ENCODE data around the gene SULT1E1.
A peak's percentile ranks its signal among the peaks of the same experiment; 100 is the strongest.
"Not testable (repeated sequence)": the region's sequence is repeated elsewhere in the genome, so short reads cannot be mapped to it uniquely, and the experiment has no call there.

SULT1E1 gene

DNA sequence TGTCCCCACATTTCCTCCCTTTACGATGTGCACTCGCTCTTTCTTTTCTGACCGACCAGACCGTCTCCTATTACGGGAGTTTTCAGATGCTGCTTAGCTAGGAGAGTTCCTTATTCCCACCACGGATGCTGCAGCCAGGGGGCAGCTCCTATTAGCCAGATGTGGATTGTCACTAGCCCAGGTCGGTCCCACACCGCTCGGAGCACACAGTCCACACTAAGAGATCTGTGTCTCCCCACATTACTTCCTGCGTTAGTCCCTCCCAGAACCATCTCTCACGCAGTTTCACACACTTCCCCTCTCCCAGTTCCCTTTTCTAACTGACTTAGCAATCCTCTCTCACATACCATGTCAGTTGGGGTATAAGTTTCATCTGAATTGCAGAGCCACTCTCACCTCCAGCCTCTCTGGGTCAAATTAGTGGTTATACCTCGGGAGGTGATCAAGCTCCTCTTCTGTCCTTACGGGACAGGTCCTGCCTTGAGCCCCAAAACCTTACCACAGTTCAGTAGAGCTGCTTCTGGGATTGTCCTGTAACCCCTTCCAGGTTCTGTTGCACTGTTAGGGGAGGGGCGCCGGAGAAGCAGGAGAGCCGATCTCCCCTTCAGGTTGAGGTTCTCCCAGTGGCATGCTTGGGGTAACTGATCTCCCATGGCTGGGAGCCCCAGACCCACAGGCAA lies 28.2 kb downstream of the SULT1E1 start:
- peak overlapping the region; percentile 87 for H3K4me3 Mint-ChIP-seq
- no peaks in the 10 kb centered on the region for H3K9me3 Mint-ChIP-seq
- H3K27me3 Mint-ChIP-seq (ENCODE audit: low read depth): no peaks in the 10 kb centered on the region
- H3K36me3 Mint-ChIP-seq (ENCODE audit: low read depth): no peaks in the 10 kb centered on the region
- peaks cover 9% of the 10 kb centered on the region for H3K4me1 Mint-ChIP-seq (ENCODE audit: low read depth)
- H3K27ac Mint-ChIP-seq: peak overlapping the region; percentile 79

DNA sequence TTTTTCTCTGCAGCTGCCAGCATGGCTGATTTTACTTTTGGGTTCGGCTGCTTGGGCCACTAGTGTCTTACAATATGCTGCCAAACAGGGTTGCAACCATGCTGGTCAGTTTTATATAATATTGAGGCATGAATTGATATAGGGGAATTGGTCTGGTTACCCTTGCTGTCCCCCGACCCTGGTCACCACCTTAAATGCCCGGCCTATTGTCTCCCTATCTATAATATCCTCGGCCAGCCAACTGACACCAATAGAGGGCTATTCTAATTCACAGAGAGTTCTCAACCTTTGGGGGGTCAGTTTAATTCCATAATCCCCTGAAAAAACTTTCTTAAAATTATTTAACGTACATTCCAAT lies 28.7 kb downstream of the SULT1E1 start:
- H3K4me1 Mint-ChIP-seq (ENCODE audit: low read depth): peaks cover 9% of the 10 kb centered on the region
- H3K27ac Mint-ChIP-seq: no peak overlapping the region
- H3K4me3 Mint-ChIP-seq: peak overlapping the region; percentile 87
- H3K27me3 Mint-ChIP-seq (ENCODE audit: low read depth): no peaks in the 10 kb centered on the region
- no peaks in the 10 kb centered on the region for H3K36me3 Mint-ChIP-seq (ENCODE audit: low read depth)
- no peaks in the 10 kb centered on the region for H3K9me3 Mint-ChIP-seq

DNA sequence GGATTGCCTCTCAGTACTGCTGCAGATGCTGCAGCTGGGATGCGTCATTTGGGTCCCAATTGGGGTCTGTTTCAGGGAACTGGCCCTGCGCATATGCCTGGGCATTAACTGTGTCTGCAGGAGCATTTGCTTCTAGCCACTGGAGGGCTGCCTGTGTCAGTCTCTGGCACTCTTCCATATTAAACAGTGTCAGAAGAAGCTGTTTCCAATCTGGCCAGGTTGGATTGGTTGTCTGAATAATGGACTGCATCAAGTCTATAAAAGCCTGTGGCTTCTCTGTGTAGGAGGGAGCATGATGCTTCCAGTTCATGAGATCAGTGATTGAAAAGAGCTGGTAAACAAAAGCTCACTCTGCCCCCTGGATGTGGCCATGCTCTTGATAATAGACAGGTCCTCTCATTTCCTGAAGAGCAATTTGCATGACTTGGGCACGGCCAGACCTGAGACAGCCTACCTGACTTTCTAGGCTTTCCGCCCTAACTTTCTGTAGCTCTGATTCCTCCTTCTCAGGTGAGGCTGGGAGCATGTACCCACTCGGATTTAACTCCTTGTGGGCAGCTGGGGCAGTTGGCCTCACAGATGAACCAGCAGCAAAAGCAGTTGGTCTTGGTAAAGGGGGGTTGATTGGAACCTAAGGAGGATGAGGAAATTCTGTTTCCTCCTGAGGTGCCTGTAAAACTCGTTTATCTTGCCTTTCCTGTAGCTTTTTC lies 29.2 kb downstream of the SULT1E1 start:
- Mint-ChIP-seq H3K27ac (no peak overlapping the region), H3K4me3 (no peak overlapping the region), H3K27me3 (ENCODE audit: low read depth) (no peaks in the 10 kb centered on the region), H3K9me3 (no peaks in the 10 kb centered on the region), H3K4me1 (ENCODE audit: low read depth) (peaks cover 9% of the 10 kb centered on the region), H3K36me3 (ENCODE audit: low read depth) (no peaks in the 10 kb centered on the region)

DNA sequence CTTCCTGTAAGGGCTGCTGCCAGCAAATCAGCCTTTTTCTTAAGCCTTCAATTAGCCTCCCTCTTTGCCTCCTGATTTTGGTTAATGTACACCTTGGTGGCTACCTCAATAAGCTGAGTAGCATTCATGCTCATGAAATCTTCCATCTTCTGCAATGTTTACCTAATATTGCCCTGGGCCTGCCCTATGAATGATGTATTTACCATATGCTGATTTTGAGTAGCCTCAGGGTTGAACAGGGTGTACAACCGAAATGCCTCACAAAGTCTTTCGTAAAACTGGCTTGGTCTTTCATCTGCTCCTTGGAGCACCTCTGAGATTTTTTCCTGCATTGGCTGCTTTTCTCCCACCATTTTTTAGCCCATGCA lies 29.8 kb downstream of the SULT1E1 start:
- Mint-ChIP-seq H3K4me1 (ENCODE audit: low read depth) (peaks cover 9% of the 10 kb centered on the region), H3K9me3 (no peaks in the 10 kb centered on the region), H3K27me3 (ENCODE audit: low read depth) (no peaks in the 10 kb centered on the region), H3K36me3 (ENCODE audit: low read depth) (no peaks in the 10 kb centered on the region), H3K27ac (no peak overlapping the region), H3K4me3 (no peak overlapping the region)

DNA sequence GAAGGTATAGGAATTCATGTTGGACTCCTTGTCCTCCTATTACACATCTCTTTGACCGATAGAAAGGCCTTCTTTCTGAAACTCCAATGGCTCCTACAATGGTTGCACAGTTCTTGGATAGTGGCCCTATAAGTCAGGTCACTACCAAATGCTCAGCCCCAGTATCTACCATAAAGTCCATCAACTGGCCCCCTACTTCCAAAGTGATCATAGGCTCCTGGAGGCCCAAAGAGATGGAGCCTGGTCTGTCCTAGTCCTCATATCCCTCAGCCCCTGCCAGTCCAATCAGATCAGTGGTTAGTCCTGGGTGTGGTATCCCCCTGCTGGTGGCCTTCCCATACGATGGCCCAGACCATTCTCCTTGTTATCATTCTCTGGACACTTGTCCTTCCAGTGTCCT lies 30.3 kb downstream of the SULT1E1 start:
- peaks cover 12% of the 10 kb centered on the region for H3K4me1 Mint-ChIP-seq (ENCODE audit: low read depth)
- no peak overlapping the region for H3K4me3 Mint-ChIP-seq
- H3K36me3 Mint-ChIP-seq (ENCODE audit: low read depth): no peaks in the 10 kb centered on the region
- no peak overlapping the region for H3K27ac Mint-ChIP-seq
- no peaks in the 10 kb centered on the region for H3K9me3 Mint-ChIP-seq
- no peaks in the 10 kb centered on the region for H3K27me3 Mint-ChIP-seq (ENCODE audit: low read depth)

DNA sequence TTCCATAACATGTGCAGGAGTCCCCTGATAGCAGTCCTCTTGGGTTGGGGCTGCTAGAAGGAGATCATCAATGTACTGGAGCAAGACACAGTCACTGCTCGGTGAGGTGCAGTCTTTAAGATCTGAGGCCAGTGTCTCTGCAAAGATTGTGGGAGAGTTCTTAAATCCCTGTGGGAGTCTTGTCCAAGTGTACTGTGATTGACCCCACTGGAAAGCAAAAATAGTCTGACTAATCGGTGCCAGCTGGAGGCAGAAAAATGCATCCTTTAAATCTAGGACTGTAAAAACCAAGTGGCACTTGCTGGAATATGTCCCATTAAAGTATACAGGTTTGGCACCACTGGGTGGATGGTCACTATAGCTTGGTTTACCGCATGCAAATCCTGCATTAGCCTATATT lies 31.1 kb downstream of the SULT1E1 start:
- no peak overlapping the region for H3K27ac Mint-ChIP-seq
- H3K36me3 Mint-ChIP-seq (ENCODE audit: low read depth): no peaks in the 10 kb centered on the region
- no peak overlapping the region for H3K4me3 Mint-ChIP-seq
- no peaks in the 10 kb centered on the region for H3K27me3 Mint-ChIP-seq (ENCODE audit: low read depth)
- peaks cover 12% of the 10 kb centered on the region for H3K4me1 Mint-ChIP-seq (ENCODE audit: low read depth)
- no peaks in the 10 kb centered on the region for H3K9me3 Mint-ChIP-seq

DNA sequence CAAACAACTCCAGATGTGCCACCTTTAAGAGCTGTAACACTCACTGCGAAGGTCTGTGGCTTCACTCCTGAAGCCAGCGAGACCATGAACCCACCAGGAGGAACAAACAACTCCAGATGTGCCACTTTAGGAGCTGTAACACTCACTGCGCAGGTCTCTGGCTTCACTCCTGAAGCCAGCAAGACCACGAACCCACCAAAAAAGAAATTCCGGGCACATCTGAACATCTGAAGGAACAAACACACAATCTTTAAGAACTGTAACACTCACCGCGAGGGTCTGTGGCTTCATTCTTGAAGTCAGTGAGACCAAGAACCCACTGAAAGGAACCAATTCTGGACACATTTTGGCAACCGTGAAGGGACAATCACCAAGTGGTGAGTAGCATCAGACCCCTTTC lies 34.9 kb downstream of the SULT1E1 start:
- not testable (repeated sequence) for H3K36me3 Mint-ChIP-seq (ENCODE audit: low read depth); H3K9me3 Mint-ChIP-seq; H3K27me3 Mint-ChIP-seq (ENCODE audit: low read depth); H3K4me3 Mint-ChIP-seq; H3K27ac Mint-ChIP-seq; H3K4me1 Mint-ChIP-seq (ENCODE audit: low read depth)

DNA sequence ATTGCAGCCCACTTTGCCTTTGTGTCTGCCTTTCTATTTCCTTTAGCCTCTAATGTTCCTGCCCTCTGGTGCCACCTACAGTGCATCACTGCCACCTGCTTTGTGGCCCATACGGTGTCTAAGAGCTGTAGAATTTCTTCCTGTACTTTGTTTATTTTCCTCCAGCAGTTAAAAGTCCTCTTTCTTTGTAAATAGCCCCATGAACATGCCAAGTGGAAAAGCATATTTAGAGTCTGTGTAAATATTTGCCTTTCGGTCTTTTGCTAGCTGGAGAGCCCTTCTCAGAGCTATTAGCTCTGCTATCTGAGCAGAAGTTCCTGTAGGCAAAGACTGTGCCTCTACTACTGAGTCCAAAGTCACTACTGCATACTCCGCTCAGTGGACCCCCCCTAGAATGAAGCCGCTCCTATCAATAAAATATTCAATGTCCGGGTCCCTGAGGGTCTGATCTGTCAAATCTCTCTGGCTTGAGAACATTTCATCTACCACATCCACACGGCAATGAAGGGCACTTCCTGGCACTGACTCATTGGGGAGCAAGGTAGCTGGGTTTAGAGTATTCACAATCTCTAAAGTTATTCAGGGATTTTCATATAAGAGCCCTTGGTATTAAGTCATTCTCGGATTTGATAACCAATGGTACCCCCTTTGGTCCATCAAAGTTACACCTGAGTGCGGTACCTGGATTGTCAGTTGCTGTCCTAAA lies 36.3 kb downstream of the SULT1E1 start:
- Mint-ChIP-seq H3K27ac (no peak overlapping the region), H3K27me3 (ENCODE audit: low read depth) (no peaks in the 10 kb centered on the region), H3K9me3 (no peaks in the 10 kb centered on the region), H3K36me3 (ENCODE audit: low read depth) (no peaks in the 10 kb centered on the region), H3K4me3 (no peak overlapping the region), H3K4me1 (ENCODE audit: low read depth) (peaks cover 8% of the 10 kb centered on the region)

DNA sequence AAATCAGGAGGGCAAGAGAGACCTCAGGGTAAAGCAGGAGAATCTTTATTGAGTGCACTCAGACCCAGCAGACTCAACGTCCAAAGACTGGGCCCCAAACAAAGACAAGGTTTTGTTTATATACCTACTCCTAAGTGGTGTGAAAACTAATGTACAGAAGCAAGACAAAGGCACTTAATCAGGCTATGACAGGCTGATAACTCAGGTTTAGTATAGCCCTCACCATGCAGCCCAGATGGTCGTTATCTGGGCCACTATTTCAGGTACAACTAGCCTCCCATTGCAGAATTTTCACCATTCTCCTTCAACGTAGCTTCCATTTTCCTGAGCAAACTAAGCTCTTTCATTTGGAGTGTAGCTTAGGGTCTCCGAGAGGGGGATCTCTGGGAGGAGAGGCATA lies 36.9 kb downstream of the SULT1E1 start:
- Mint-ChIP-seq H3K27ac (no peak overlapping the region), H3K9me3 (no peaks in the 10 kb centered on the region), H3K27me3 (ENCODE audit: low read depth) (no peaks in the 10 kb centered on the region), H3K36me3 (ENCODE audit: low read depth) (no peaks in the 10 kb centered on the region), H3K4me1 (ENCODE audit: low read depth) (peaks cover 8% of the 10 kb centered on the region), H3K4me3 (no peak overlapping the region)

DNA sequence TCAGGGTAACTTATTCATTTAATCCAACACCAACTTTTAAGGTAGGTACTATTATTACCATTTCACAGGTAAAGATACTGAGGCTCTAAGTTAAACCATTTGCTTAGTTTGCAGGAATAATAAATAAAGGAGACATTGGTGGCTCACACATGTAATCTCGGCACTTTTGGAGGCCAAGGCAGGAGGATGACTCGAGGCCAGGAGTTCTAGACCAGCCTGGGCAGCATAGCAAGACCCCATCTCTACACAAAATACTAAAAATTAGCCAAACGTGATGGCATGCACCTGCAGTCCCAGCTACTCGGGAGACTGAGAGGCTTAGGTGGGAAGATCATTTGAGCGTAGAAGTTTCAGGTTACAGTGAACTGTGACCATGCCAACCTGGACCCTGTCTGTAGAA lies 37.7 kb downstream of the SULT1E1 start:
- H3K27me3 Mint-ChIP-seq (ENCODE audit: low read depth): no peaks in the 10 kb centered on the region
- H3K36me3 Mint-ChIP-seq (ENCODE audit: low read depth): no peaks in the 10 kb centered on the region

DNA sequence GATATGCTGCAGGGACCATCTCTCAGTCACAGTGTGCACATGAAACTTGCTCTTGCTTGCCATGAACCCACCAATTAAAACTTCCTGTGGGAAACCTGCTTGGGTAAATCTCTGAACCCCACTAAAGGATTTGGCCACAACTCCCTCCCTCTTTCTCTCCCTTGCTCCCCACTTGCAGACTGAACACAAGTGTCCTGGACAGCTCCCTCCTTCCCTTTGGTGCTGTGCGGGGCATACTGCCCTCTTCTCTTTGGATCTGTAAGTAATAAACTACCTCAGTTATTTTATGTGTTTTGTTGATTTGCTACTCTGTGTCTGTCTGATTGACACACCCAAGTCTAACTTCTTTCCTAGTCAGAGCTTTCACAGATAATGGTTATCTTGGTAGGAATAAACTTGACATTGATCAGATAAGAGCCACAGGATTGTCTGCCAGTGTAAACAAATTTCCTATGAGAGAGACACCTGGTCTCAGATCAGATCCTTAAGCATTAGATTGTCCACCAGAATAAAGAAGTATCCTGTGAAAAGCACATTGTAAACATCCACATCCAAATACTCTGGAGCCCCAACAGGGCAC lies 41.8 kb downstream of the SULT1E1 start:
- Mint-ChIP-seq H3K4me3 (no peak overlapping the region), H3K4me1 (ENCODE audit: low read depth) (no peaks in the 10 kb centered on the region)

More for the DNA sequence above, 37.7 kb downstream of the SULT1E1 start:
- H3K4me3 Mint-ChIP-seq: no peak overlapping the region
- peaks cover 8% of the 10 kb centered on the region for H3K4me1 Mint-ChIP-seq (ENCODE audit: low read depth)
- H3K9me3 Mint-ChIP-seq: no peaks in the 10 kb centered on the region
- H3K27ac Mint-ChIP-seq: no peak overlapping the region

DNA sequence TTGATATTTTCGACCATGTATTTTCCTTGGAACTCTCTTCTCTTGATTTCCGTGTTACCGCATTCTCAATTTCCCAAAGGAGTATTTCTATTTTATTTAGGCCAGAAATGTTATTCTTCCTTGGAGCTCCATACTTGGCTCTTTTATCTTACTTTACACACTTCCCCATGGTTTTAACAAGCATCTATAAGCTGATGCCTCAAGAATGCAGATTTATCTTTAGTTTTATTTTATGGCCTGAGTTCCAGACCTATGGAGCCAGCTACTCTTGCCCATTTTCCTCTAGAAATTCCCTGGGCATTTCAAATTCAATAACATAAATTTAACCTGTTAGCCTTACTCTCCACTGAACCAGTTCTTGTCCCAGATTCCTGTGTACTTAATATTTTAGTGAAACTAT lies 43.7 kb downstream of the SULT1E1 start:
- no peak overlapping the region for H3K4me3 Mint-ChIP-seq
- no peaks in the 10 kb centered on the region for H3K9me3 Mint-ChIP-seq
- no peak overlapping the region for H3K27ac Mint-ChIP-seq
- no peaks in the 10 kb centered on the region for H3K4me1 Mint-ChIP-seq (ENCODE audit: low read depth)
- no peaks in the 10 kb centered on the region for H3K27me3 Mint-ChIP-seq (ENCODE audit: low read depth)
- H3K36me3 Mint-ChIP-seq (ENCODE audit: low read depth): no peaks in the 10 kb centered on the region

More for the DNA sequence above, 41.8 kb downstream of the SULT1E1 start:
- Mint-ChIP-seq H3K9me3 (no peaks in the 10 kb centered on the region), H3K27me3 (ENCODE audit: low read depth) (no peaks in the 10 kb centered on the region), H3K36me3 (ENCODE audit: low read depth) (no peaks in the 10 kb centered on the region), H3K27ac (no peak overlapping the region)

DNA sequence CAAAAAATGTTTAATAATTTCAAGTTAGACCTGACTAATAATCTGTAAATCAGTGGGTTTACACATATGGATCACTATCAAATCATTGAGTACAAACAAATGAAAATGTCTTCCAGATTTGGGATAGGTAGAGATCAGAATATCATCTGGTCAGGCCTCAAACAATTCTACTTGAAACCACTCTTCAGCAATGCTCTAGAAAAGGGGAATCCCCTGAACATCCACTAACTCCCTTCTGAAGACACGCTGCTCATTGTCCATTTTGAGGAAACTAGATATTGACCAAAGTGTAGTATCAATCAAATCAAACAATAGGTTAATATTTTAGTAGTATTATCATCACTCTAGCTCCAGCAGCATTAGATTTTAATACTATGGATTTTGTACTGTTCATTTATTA lies 46.3 kb downstream of the SULT1E1 start:
- no peaks in the 10 kb centered on the region for H3K4me1 Mint-ChIP-seq (ENCODE audit: low read depth)
- no peaks in the 10 kb centered on the region for H3K36me3 Mint-ChIP-seq (ENCODE audit: low read depth)
- H3K9me3 Mint-ChIP-seq: no peaks in the 10 kb centered on the region
- H3K4me3 Mint-ChIP-seq: no peak overlapping the region
- H3K27me3 Mint-ChIP-seq (ENCODE audit: low read depth): no peaks in the 10 kb centered on the region
- no peak overlapping the region for H3K27ac Mint-ChIP-seq

DNA sequence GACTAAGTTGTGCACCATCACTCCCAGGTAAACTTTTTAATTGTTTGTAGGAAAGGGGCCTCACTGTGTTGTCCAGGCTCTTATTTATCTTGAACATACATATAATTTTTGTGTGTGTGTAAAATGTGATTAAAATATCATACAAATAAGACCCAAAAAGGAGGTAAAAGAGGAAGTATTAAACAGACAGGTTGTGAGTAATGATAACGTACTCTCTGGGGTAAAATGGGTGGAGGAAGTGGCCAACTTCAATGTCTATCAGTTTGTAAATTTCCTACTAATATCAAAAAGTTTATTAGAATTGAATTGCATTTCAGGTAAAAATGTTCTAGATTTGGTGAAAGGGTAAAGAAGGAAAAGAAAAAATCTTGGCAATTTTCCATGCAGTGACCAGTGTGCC lies 48.8 kb downstream of the SULT1E1 start:
- H3K27me3 Mint-ChIP-seq (ENCODE audit: low read depth): no peaks in the 10 kb centered on the region
- no peaks in the 10 kb centered on the region for H3K4me1 Mint-ChIP-seq (ENCODE audit: low read depth)
- H3K4me3 Mint-ChIP-seq: no peak overlapping the region
- no peaks in the 10 kb centered on the region for H3K36me3 Mint-ChIP-seq (ENCODE audit: low read depth)
- no peaks in the 10 kb centered on the region for H3K9me3 Mint-ChIP-seq
- H3K27ac Mint-ChIP-seq: no peak overlapping the region

DNA sequence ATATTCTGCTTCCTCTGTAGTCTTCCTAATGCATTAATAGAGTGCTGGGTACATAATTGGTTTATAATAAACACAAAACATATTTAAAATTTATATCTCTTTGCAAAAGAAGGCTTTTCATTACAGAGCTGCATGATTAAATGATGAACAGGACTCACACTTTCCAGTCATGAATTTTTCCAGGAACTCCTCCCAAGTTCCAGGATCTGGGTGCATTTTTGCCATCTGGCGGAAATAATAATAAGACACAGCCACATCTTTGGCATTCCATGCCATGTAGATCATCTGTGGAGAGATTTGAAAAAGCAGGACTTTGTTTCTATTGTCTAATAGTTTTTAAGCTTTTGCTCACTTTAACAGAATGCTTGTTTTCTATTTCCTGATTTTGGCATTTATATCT lies 59.3 kb downstream of the SULT1E1 start:
- no peaks in the 10 kb centered on the region for H3K36me3 Mint-ChIP-seq (ENCODE audit: low read depth)
- H3K4me3 Mint-ChIP-seq: no peak overlapping the region
- no peaks in the 10 kb centered on the region for H3K9me3 Mint-ChIP-seq
- no peak overlapping the region for H3K27ac Mint-ChIP-seq
- no peaks in the 10 kb centered on the region for H3K27me3 Mint-ChIP-seq (ENCODE audit: low read depth)
- no peaks in the 10 kb centered on the region for H3K4me1 Mint-ChIP-seq (ENCODE audit: low read depth)
